ENCODE measurements around the gene PCDH18.
"Not testable (repeated sequence)": the region's sequence is repeated elsewhere in the genome, so short reads cannot be mapped to it uniquely, and the experiment has no call there.

GRCh38 chr4:137496267-137496666 is 36.0 kb downstream of the PCDH18 start:
- TF ChIP-seq EZH2 (IDR thresholded peaks at IDR 0.05; ENCODE audit: low read depth); CTCF (conservative IDR thresholded peaks at IDR 0.05): not testable (repeated sequence)

Data from PC-9 (cell line).